Esophagus muscularis mucosa (tissue), 3 donors: Measurements from ENCODE around the gene PLOD1.

ENCODE experiments used
- POLR2A ChIP-seq: fragments of 450-650 bp; IDR thresholded peaks from one replicate; pipeline ENCODE4 v1.6.1; 2017; ENCODE audit warnings: antibody characterized with exemption, moderate library complexity, mild to moderate bottlenecking, low read depth
- TF ChIP-seq, protein P1 (sequence below), 3 experiments: fragments of 200-600 bp in 2 of 3; fragments of 450-650 bp in 1 of 3; sonication (generic) in 2 of 3; IDR thresholded peaks; one replicate each; pipeline ENCODE4 v1.5.1; 2017 to 2019; ENCODE audit warnings: antibody characterized with exemption in 3 of 3, mild to moderate bottlenecking in 2 of 3, moderate library complexity in 1 of 3

DNA sequence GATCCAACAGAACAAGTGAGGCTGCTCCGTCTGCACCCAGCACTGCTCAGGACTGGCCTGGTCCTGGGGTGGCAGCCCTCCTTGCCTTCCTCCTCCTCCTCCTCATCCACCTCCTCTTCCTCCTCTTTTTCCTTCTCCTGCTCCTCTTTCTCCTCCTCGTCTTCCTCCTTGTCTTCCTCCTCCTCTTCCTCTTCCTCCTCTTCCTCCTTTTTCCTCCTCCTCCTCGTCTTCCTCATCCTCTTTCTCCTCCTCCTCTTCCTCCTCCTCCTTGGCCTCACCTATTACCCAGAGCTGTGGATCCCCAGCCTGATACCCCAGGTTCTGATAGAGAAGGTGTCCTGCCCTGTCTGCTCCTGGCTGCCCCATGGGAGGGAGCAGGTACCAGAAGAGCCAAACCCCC, 29.1 kb downstream of the PLOD1 start:
- TF ChIP-seq, protein P1, sequence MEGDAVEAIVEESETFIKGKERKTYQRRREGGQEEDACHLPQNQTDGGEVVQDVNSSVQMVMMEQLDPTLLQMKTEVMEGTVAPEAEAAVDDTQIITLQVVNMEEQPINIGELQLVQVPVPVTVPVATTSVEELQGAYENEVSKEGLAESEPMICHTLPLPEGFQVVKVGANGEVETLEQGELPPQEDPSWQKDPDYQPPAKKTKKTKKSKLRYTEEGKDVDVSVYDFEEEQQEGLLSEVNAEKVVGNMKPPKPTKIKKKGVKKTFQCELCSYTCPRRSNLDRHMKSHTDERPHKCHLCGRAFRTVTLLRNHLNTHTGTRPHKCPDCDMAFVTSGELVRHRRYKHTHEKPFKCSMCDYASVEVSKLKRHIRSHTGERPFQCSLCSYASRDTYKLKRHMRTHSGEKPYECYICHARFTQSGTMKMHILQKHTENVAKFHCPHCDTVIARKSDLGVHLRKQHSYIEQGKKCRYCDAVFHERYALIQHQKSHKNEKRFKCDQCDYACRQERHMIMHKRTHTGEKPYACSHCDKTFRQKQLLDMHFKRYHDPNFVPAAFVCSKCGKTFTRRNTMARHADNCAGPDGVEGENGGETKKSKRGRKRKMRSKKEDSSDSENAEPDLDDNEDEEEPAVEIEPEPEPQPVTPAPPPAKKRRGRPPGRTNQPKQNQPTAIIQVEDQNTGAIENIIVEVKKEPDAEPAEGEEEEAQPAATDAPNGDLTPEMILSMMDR (IDR thresholded peaks at IDR 0.05): no peak
- no peak for TF ChIP-seq POLR2A
